Testis (tissue), 2 donors: Measurements from ENCODE around the gene MRS2.

Experiments used
- CTCF ChIP-seq, 3 experiments: fragments of 450-650 bp in 2 of 3; fragments of 200-600 bp in 1 of 3; sonication (generic) in 1 of 3; IDR thresholded peaks; one replicate each; pipeline ENCODE4 v1.5.1; 2016 to 2019; ENCODE audit warnings: antibody characterized with exemption in 3 of 3, mild to moderate bottlenecking in 2 of 3, moderate library complexity in 1 of 3
- POLR2A ChIP-seq: fragments of 450-650 bp; IDR thresholded peaks from one replicate; pipeline ENCODE4 v1.6.1; 2017; ENCODE audit warnings: antibody characterized with exemption, mild to moderate bottlenecking, moderate library complexity

DNA sequence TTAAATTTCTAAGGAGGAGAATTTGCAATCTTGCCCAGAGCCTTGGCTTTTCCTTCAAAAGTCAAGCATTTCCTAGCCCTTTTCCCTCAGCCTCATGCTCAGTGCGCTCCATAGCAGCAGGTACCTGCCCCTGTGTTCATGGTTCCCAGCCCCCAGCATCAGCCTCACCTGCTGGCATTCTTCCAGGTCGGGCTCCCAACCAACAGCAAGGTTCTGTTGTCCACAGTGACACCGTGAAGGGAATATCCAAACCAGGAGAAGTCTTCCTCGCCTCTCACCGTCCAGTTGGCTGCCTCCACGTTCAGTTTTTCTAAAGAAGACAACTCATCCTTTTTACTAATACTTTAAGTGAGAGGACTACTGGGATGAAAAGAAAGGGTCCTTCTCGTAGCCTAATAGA lies 43.9 kb downstream of the MRS2 start:
- TF ChIP-seq POLR2A (no peak), CTCF (IDR thresholded peaks at IDR 0.05) (no peak)
